Astrocyte (in vitro differentiated cells and primary cell): ENCODE measurements around the gene PTTG2. TPM values are rescaled to one million over a fixed set of nuclear protein-coding genes. Genes with fewer than 3 reads are reported as not detected.

ENCODE experiments used
- DNase-seq: peaks from one replicate; pipeline ENCODE4 v3.0.0-alpha.2; 2010; ENCODE audit warnings: low read depth
- FAIRE-seq: peaks from 2 replicates; lab custom pipeline; 2011; peaks lifted over from hg19 to GRCh38; lab: Jason Lieb, UNC
- H2AFZ ChIP-seq: 2 replicates; pipeline ENCODE4 v1.6.0; 2012; ENCODE audit warnings: low read depth, low read length, inconsistent platforms
- H3K27ac ChIP-seq: 2 replicates; pipeline ENCODE4 v1.5.1; 2011; ENCODE audit warnings: low read depth, low read length, inconsistent platforms
- H3K27me3 ChIP-seq: 2 replicates; pipeline ENCODE4 v1.6.0; 2011; ENCODE audit warnings: low read length, inconsistent platforms; ENCODE audit not compliant: insufficient read depth
- H3K36me3 ChIP-seq: 2 replicates; pipeline ENCODE4 v1.5.1; 2011; ENCODE audit warnings: low read length, inconsistent platforms; ENCODE audit not compliant: insufficient read depth
- H3K4me1 ChIP-seq: 2 replicates; pipeline ENCODE4 v1.5.1; 2011; ENCODE audit warnings: low read length, inconsistent platforms; ENCODE audit not compliant: insufficient read depth
- H3K4me2 ChIP-seq: 2 replicates; pipeline ENCODE4 v1.6.0; 2012; ENCODE audit warnings: low read length, inconsistent platforms
- H3K4me3 ChIP-seq: 2 replicates; pipeline ENCODE4 v1.5.1; 2011; ENCODE audit warnings: low read depth, mild to moderate bottlenecking, low read length, inconsistent platforms; ENCODE audit not compliant: insufficient read depth
- H3K79me2 ChIP-seq: 2 replicates; pipeline ENCODE4 v1.6.0; 2012; ENCODE audit warnings: mild to moderate bottlenecking, low read length, inconsistent platforms; ENCODE audit not compliant: insufficient read depth
- H3K9ac ChIP-seq: 2 replicates; pipeline ENCODE4 v1.6.0; 2012; ENCODE audit warnings: mild to moderate bottlenecking, low read length, inconsistent platforms
- H3K9me3 ChIP-seq: 2 replicates; pipeline ENCODE4 v1.5.1; 2012; ENCODE audit warnings: low read depth, mild to moderate bottlenecking, low read length, inconsistent platforms; ENCODE audit not compliant: insufficient read depth
- H4K20me1 ChIP-seq: 2 replicates; pipeline ENCODE4 v1.6.0; 2012; ENCODE audit warnings: low read length, inconsistent platforms; ENCODE audit not compliant: insufficient read depth
- H3K27ac Mint-ChIP-seq: one replicate; pipeline ENCODE4 v1.8.0; 2021; ENCODE audit warnings: mild to moderate bottlenecking, mixed read lengths; ENCODE audit not compliant: unreplicated experiment
- H3K27me3 Mint-ChIP-seq: one replicate; pipeline ENCODE4 v1.8.0; 2021; ENCODE audit warnings: low read depth, mixed read lengths; ENCODE audit not compliant: unreplicated experiment
- H3K36me3 Mint-ChIP-seq: one replicate; pipeline ENCODE4 v1.8.0; 2021; ENCODE audit warnings: low read depth, mixed read lengths; ENCODE audit not compliant: unreplicated experiment
- H3K4me1 Mint-ChIP-seq: one replicate; pipeline ENCODE4 v1.8.0; 2021; ENCODE audit warnings: low read depth, mixed read lengths; ENCODE audit not compliant: unreplicated experiment
- H3K4me3 Mint-ChIP-seq: one replicate; pipeline ENCODE4 v1.8.0; 2021; ENCODE audit warnings: mild to moderate bottlenecking, moderate library complexity, mixed read lengths; ENCODE audit not compliant: unreplicated experiment
- H3K9me3 Mint-ChIP-seq: one replicate; pipeline ENCODE4 v1.8.0; 2021; ENCODE audit warnings: mild to moderate bottlenecking, mixed read lengths; ENCODE audit not compliant: unreplicated experiment
- CTCF ChIP-seq: IDR thresholded peaks from 2 replicates; pipeline ENCODE4 v1.5.1; 2011; ENCODE audit warnings: low read depth, mild to moderate bottlenecking, inconsistent platforms, low read length, moderate library complexity; ENCODE audit not compliant: insufficient read depth
- EZH2 ChIP-seq: IDR thresholded peaks from 2 replicates; pipeline ENCODE4 v1.6.1; 2012; ENCODE audit warnings: mild to moderate bottlenecking, low read length, inconsistent platforms; ENCODE audit not compliant: insufficient read depth
- total RNA-seq: library from RNA; stranded (reverse); gene quantifications from 2 replicates; pipeline ENCODE4 v1.2.1, GENCODE V29; 2021

PTTG2 gene
- total RNA-seq, 1 donor from 2014 or later: not detected

GRCh38 chr4:37985730-37986275, 25.6 kb downstream of the PTTG2 start:
- H3K9me3 Mint-ChIP-seq: no peaks in the 10 kb centered on the region
- DNase-seq: no peak
- peaks cover 21% of the 10 kb centered on the region for H3K4me1 Mint-ChIP-seq

DNA sequence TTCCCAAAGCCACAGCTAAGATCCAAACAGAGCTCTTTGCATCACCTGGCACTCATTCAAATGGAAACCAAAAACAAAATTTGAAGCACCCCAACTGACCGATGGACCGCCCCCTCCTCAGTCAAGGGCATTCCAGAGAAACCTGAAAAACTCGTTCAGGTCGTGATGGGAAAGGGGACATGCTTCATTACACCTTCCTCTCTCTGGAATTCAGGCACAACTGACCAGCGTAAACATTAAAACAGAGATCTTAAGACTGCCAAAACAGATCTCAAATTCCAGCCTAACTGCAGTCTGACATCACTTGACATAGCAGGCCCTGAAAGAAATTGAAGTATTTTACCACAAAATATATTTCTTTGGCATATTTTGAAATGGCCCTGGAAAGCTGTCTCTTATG, 28.5 kb downstream of the PTTG2 start:
- Histone ChIP-seq H3K36me3 (no peaks in the 10 kb centered on the region), H3K27me3 (no peaks in the 10 kb centered on the region), H3K27ac (no peak overlapping the region), H3K4me2 (no peak overlapping the region), H3K4me3 (no peak overlapping the region), H2AFZ (no peak overlapping the region), H3K79me2 (peaks cover 77% of the 10 kb centered on the region), H4K20me1 (peaks cover 39% of the 10 kb centered on the region), H3K9ac (no peak overlapping the region), H3K4me1 (no peaks in the 10 kb centered on the region), H3K9me3 (no peaks in the 10 kb centered on the region)
- Mint-ChIP-seq H3K27me3 (no peaks in the 10 kb centered on the region), H3K36me3 (no peaks in the 10 kb centered on the region), H3K4me3 (no peak overlapping the region), H3K27ac (no peak overlapping the region), H3K9me3 (no peaks in the 10 kb centered on the region), H3K4me1 (peaks cover 3% of the 10 kb centered on the region)
- TF ChIP-seq CTCF: no peak
- TF ChIP-seq EZH2: no peak
- DNase-seq (peak; percentile 28), FAIRE-seq (no peak)

More at GRCh38 chr4:37985730-37986275, 25.6 kb downstream of the PTTG2 start:
- no peak overlapping the region for H3K27ac Mint-ChIP-seq
- H4K20me1 ChIP-seq: peaks cover 40% of the 10 kb centered on the region
- H3K4me3 ChIP-seq: no peak overlapping the region
- no peak overlapping the region for H3K4me2 ChIP-seq
- H3K9me3 ChIP-seq: no peaks in the 10 kb centered on the region
- TF ChIP-seq CTCF (no peak), EZH2 (no peak)
- H3K27ac ChIP-seq: no peak overlapping the region
- H2AFZ ChIP-seq: no peak overlapping the region
- H3K36me3 Mint-ChIP-seq: no peaks in the 10 kb centered on the region
- no peak overlapping the region for H3K4me3 Mint-ChIP-seq
- no peak for FAIRE-seq
- H3K27me3 Mint-ChIP-seq: no peaks in the 10 kb centered on the region
- peaks cover 89% of the 10 kb centered on the region for H3K79me2 ChIP-seq
- H3K36me3 ChIP-seq: no peaks in the 10 kb centered on the region
- no peak overlapping the region for H3K9ac ChIP-seq
- peaks cover 14% of the 10 kb centered on the region for H3K4me1 ChIP-seq
- H3K27me3 ChIP-seq: no peaks in the 10 kb centered on the region
